ENCODE measurements around the gene PANX3. TPM values are rescaled to one million over a fixed set of nuclear protein-coding genes. Genes with fewer than 3 reads are reported as not detected.

Gene PANX3
- total and polyA plus RNA-seq, 2 of the 13 experiments (the other 11 are each of a cell fraction or from before 2014, with no cell fraction given): not detected

DNA sequence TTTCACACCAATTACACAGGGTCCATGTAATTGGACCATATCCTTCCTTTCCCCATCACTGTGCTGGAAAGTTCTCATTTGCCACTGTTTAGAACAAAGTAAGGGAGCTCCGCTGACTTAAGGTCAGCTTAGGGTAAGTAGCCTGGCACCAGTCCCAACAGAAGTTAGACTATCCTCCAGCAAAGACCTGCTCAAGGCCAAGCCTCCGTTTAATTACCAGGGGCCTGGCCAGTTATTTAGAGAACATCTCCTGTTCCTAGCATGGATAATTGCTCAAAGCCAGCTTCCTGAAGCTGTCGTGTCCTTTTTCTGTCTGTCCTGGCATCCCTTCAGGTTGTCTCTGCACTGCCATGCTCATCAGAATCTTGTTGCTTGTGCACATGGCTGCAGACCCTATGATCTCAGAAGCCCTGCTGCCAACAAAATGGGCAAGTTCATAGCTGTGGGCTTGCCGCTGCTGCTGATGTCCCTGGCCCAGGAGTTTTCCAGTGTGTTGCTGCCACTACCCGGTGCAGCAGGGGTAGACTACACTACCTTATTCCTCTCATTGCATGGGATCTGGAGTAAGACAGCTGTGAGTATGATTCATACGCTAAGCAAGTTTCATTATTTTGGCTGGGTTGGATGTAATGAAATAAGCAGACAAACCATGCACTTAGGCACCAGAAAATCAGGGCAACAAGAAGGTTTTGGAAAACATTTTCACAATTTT is 33.4 kb upstream of the PANX3 start (continued):
- TF ChIP-seq GABPA (IDR thresholded peaks at IDR 0.05; ENCODE audit: low read depth, low read length) (no peak), GABPA (CRISPR knock-in tag; IDR thresholded peaks at IDR 0.05; ENCODE audit: low read depth) (no peak), ZNF180 (CRISPR knock-in tag; IDR thresholded peaks at IDR 0.05; ENCODE audit: borderline replicate concordance, low read depth) (no peak)
- TF ChIP-seq, protein P1, sequence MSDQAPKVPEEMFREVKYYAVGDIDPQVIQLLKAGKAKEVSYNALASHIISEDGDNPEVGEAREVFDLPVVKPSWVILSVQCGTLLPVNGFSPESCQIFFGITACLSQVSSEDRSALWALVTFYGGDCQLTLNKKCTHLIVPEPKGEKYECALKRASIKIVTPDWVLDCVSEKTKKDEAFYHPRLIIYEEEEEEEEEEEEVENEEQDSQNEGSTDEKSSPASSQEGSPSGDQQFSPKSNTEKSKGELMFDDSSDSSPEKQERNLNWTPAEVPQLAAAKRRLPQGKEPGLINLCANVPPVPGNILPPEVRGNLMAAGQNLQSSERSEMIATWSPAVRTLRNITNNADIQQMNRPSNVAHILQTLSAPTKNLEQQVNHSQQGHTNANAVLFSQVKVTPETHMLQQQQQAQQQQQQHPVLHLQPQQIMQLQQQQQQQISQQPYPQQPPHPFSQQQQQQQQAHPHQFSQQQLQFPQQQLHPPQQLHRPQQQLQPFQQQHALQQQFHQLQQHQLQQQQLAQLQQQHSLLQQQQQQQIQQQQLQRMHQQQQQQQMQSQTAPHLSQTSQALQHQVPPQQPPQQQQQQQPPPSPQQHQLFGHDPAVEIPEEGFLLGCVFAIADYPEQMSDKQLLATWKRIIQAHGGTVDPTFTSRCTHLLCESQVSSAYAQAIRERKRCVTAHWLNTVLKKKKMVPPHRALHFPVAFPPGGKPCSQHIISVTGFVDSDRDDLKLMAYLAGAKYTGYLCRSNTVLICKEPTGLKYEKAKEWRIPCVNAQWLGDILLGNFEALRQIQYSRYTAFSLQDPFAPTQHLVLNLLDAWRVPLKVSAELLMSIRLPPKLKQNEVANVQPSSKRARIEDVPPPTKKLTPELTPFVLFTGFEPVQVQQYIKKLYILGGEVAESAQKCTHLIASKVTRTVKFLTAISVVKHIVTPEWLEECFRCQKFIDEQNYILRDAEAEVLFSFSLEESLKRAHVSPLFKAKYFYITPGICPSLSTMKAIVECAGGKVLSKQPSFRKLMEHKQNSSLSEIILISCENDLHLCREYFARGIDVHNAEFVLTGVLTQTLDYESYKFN (CRISPR knock-in tag; conservative IDR thresholded peaks at IDR 0.05): no peak

DNA sequence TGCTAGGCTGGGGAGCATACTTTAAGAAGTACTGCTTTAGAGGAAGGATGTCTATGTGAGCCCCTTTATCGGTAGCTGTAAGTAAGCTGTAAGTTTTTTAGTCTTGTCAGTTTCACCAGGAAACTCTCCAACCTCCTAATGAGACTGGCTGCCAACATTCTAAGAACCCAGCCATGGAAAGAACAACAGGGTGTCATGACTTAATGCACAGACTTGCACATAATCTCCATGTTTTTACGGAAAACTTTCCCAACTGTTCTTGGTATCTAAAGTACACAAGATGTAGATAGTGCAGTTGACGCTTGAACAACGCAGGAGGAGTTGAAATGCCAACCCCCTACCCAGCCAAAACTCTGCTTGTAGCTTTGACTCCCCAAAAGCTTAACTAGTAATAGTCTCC is 32.5 kb upstream of the PANX3 start:
- Histone ChIP-seq H3K27ac (ENCODE audit: extremely low read length, insufficient read depth, low read length) (no peak overlapping the region), H3K4me2 (ENCODE audit: low read depth, low read length) (no peak overlapping the region), H4K20me1 (ENCODE audit: insufficient read depth, low read length) (no peaks in the 10 kb centered on the region), H3K4me1 (ENCODE audit: insufficient read depth, low read length) (no peaks in the 10 kb centered on the region), H3K27me3 (ENCODE audit: control insufficient read depth in 1 of 2, insufficient read depth in 2 of 2, low read length in 2 of 2) (peaks cover 0 to 9% of the 10 kb centered on the region in 2 experiments; a peak in 2 of 5 replicates), H2AFZ (ENCODE audit: low read length) (no peak overlapping the region), H3K9me3 (ENCODE audit: low read length) (no peaks in the 10 kb centered on the region), H3K36me3 (replicated peaks in 1 of 2; ENCODE audit: control insufficient read depth in 1 of 2, insufficient read depth in 2 of 2, low read length in 2 of 2) (no peaks in the 10 kb centered on the region), H3K79me2 (ENCODE audit: insufficient read depth, low read length) (no peaks in the 10 kb centered on the region), H3K4me3 (replicated peaks in 1 of 3; ENCODE audit: insufficient read depth in 1 of 3, low read depth in 2 of 3, low read length in 3 of 3) (no peak overlapping the region), H3K9ac (ENCODE audit: insufficient read depth, low read depth, low read length) (no peak overlapping the region)
- no peak for DNase-seq (ENCODE audit: low spot score)
- ChIA-PET CTCF (ENCODE audit: low intra/inter-chr PET ratio, low total read pairs) (no interaction called here), POLR2A (no interaction called here)
- in situ Hi-C loops (cut with HindIII; ENCODE audit: extremely low pct_ligation_motif_present, low pct_unique_long_range_greater_than_20kb): no loop called here
- ATAC-seq: no peak
- no peak for FAIRE-seq
- no TSS peak for BruUV-seq (replicated peaks)
- intact Hi-C loops (cut with micrococcal nuclease; ENCODE audit: unreplicated experiment): no loop called here
- WGBS (ENCODE audit: low lambda C conversion rate): 0% methylated on average over 4 of the region's 4 CpGs
- TF ChIP-seq PHB2 (IDR thresholded peaks at IDR 0.05; ENCODE audit: partially characterized antibody): no peak
- no peak for TF ChIP-seq REPIN1 (CRISPR knock-in tag; IDR thresholded peaks at IDR 0.05; ENCODE audit: borderline replicate concordance, low read depth)
- no peak for TF ChIP-seq ZNF558 (CRISPR knock-in tag; IDR thresholded peaks at IDR 0.05; ENCODE audit: borderline replicate concordance)
- TF ChIP-seq ZKSCAN5 (CRISPR knock-in tag; IDR thresholded peaks at IDR 0.05): no peak
- no peak for TF ChIP-seq MED1 (CRISPR knock-in tag; IDR thresholded peaks at IDR 0.05)
- no peak for TF ChIP-seq ZNF3 (CRISPR knock-in tag; IDR thresholded peaks at IDR 0.05)
- no peak for TF ChIP-seq NFKB2 (CRISPR knock-in tag; IDR thresholded peaks at IDR 0.05; ENCODE audit: borderline replicate concordance)
- no peak for TF ChIP-seq GATAD2A (CRISPR knock-in tag; IDR thresholded peaks at IDR 0.05)
- TF ChIP-seq SMARCC2 (IDR thresholded peaks at IDR 0.05): no peak
